Upper lobe of left lung (tissue), 6 donors: ENCODE data around the gene TNS3. TPM values are rescaled to one million over a fixed set of nuclear protein-coding genes. Genes with fewer than 3 reads are reported as not detected.
A peak's percentile ranks its signal among the peaks of the same experiment; 100 is the strongest.

Experiments
- ATAC-seq, 2 donors: fragments of 200-7000 bp; cut with Tn5 transposase; one replicate each; pipeline ENCODE4 v1.9.1; 2022; ENCODE audit warnings: mild to moderate bottlenecking in 2 of 2, moderate library complexity in 2 of 2; ENCODE audit not compliant: low FRiP score in 2 of 2
- DNase-seq, 2 donors: peaks; one replicate each; pipeline ENCODE4 v3.0.0-alpha.2; 2019 to 2020
- H3K27ac ChIP-seq, 4 donors: fragments of 200-600 bp; sonication (generic); one replicate each; pipeline ENCODE4 v1.5.1; 2016 to 2019
- H3K27me3 ChIP-seq, 4 donors: fragments of 200-600 bp; sonication (generic); one replicate each; pipeline ENCODE4 v1.5.1; 2017 to 2019
- H3K36me3 ChIP-seq, 4 donors: fragments of 200-600 bp; sonication (generic); one replicate each; pipeline ENCODE4 v1.5.1; 2016 to 2019
- H3K4me1 ChIP-seq, 4 donors: fragments of 200-600 bp; sonication (generic); one replicate each; pipeline ENCODE4 v1.5.1; 2018 to 2019
- H3K4me3 ChIP-seq, 4 donors: fragments of 200-600 bp; sonication (generic); one replicate each; pipeline ENCODE4 v1.5.1; 2017 to 2019; ENCODE audit warnings: mild to moderate bottlenecking in 2 of 4, moderate library complexity in 1 of 4
- H3K9me3 ChIP-seq, 4 donors: fragments of 200-600 bp; sonication (generic); one replicate each; pipeline ENCODE4 v1.5.1; 2018 to 2019
- CTCF ChIP-seq, 6 experiments: fragments of 450-650 bp in 4 of 6; fragments of 200-600 bp in 2 of 6; sonication (generic) in 2 of 6; IDR thresholded peaks; one replicate each; pipeline ENCODE4 v1.5.1; 2016 to 2019; ENCODE audit warnings: antibody characterized with exemption in 6 of 6
- EP300 ChIP-seq, 4 donors: sonication (generic); formaldehyde crosslinking; IDR thresholded peaks; one replicate each; pipeline ENCODE4 v1.5.1; 2017; ENCODE audit warnings: antibody characterized with exemption in 4 of 4, control low read depth in 2 of 4
- POLR2A ChIP-seq, 4 donors: fragments of 450-650 bp; IDR thresholded peaks; one replicate each; pipeline ENCODE4 v1.5.1; 2016 to 2017; ENCODE audit warnings: antibody characterized with exemption in 4 of 4, mild to moderate bottlenecking in 2 of 4
- POLR2AphosphoS5 ChIP-seq, 2 donors: sonication (generic); formaldehyde crosslinking; IDR thresholded peaks; one replicate each; pipeline ENCODE4 v1.5.1; 2017; ENCODE audit warnings: antibody characterized with exemption in 2 of 2
- WGBS, 2 donors: methylation state at CpG; one replicate each; pipeline ENCODE4 v1.1.5; 2017 to 2018; 5-methylcytosine and 5-hydroxymethylcytosine counted together
- total RNA-seq, 6 donors: library from RNA; depleted of rRNA in 4 of 6; stranded (reverse); fragments of >200 nt in 4 of 6; gene quantifications; one replicate each; pipeline versions ENCODE4 v1.1.0 to v1.2.1, GENCODE V29; 2016 to 2021
- donor health status: DM: no; HTN: no; CAD: no; lungs with moderate emphysema.
- donor health status: DM: no; HTN: yes; CAD: no; lungs with severe emphysema.

Gene TNS3
- total RNA-seq, 6 donors from 2014 or later, result 90.6 to 266 (median 143) TPM

DNA sequence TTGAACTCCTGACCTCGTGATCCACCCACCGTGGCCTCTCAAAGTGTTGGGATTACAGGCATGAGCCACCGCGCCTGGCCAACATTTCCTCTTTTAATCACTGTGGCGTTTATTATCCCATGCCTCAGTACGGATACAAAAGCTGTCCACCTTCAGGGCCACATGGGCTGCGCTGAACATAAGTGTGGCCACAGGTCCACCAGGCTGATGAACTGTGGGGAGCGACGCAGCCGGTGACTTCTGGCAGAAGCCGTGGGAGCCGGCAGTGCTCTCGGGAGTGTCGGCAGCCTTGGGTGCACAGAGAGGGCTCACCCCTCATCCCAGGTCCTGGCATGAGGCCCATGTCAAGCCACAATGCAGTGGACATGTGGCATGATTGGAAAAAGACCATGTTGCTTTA, 223.6 kb downstream of the TNS3 start:
- 93% methylated on average over 14 of the region's 14 CpGs for WGBS, 2 donors
- Histone ChIP-seq H3K9me3 (no peaks in the 10 kb centered on the region), H3K36me3 (no peaks in the 10 kb centered on the region), H3K27me3 (no peaks in the 10 kb centered on the region), H3K4me1 (peaks cover 0 to 16% (median 1%) of the 10 kb centered on the region in 4 donors), H3K27ac (no peak overlapping the region), H3K4me3 (no peak overlapping the region)
- TF ChIP-seq CTCF (IDR thresholded peaks at IDR 0.05), result no peak
- TF ChIP-seq EP300 (IDR thresholded peaks at IDR 0.05), result no peak
- no peak for TF ChIP-seq POLR2AphosphoS5 (IDR thresholded peaks at IDR 0.05)
- TF ChIP-seq POLR2A (IDR thresholded peaks at IDR 0.05), result no peak
- ATAC-seq (no peak), DNase-seq (peak; percentile 17 to 52)

DNA sequence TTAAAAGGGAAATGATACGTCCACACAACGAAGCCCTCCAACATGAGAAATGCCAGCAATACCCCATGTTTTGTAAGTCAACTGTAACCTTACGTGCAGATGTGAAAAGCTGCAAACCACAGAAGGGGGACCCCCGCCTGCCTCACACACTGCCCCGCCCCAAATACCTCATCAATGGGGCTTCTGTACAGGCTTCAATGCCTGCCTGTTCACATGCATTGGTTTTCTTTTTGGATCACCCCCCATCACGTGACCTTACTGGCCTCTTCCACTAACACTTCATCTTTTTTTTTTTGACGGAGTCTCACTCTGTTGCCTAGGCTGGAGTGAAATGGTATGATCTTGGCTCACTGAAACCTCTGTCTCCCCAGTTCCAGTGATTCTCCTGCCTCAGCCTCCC, 224.0 kb downstream of the TNS3 start:
- TF ChIP-seq POLR2AphosphoS5 (IDR thresholded peaks at IDR 0.05) (no peak), POLR2A (IDR thresholded peaks at IDR 0.05) (no peak), CTCF (IDR thresholded peaks at IDR 0.05) (no peak), EP300 (IDR thresholded peaks at IDR 0.05) (no peak)
- no peak overlapping the region for H3K4me3 ChIP-seq
- H3K36me3 ChIP-seq, result no peaks in the 10 kb centered on the region
- WGBS, 2 donors, result 88 to 91% methylated on average over 7 of the region's 7 CpGs
- H3K9me3 ChIP-seq, result no peaks in the 10 kb centered on the region
- no peaks in the 10 kb centered on the region for H3K27me3 ChIP-seq
- no peak overlapping the region for H3K27ac ChIP-seq
- DNase-seq (peak in 1 of 2 donors; percentile 12), ATAC-seq (no peak)
- peaks cover 0 to 16% (median 1%) of the 10 kb centered on the region in 4 donors for H3K4me1 ChIP-seq

DNA sequence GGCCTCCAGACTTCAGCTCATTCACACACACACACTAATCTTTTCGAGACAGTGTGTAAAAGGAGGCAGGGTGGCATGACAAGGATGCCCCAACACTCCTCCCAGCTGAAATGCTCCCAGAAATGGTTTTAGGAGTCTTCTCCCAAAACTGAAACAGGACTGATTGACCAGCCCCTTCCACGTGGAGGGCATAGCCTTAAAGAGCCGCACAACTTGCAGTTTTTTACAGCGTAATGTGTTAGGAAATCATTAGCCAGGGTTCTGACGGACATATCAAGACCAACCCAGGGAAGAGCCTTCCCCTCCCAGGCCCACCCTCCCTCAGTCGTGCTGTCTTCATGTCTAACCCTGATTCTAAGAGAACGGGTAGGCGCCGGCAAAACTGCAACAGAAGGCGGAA, 224.6 kb downstream of the TNS3 start:
- Histone ChIP-seq H3K27me3 (no peaks in the 10 kb centered on the region), H3K27ac (no peak overlapping the region), H3K4me1 (peaks cover 0 to 16% (median 1%) of the 10 kb centered on the region in 4 donors), H3K9me3 (no peaks in the 10 kb centered on the region), H3K4me3 (no peak overlapping the region), H3K36me3 (no peaks in the 10 kb centered on the region)
- 85 to 88% methylated on average over 10 of the region's 10 CpGs for whole genome bisulfite sequencing, 2 donors
- no peak for ATAC-seq
- no peak for TF ChIP-seq POLR2AphosphoS5 (IDR thresholded peaks at IDR 0.05)
- no peak for TF ChIP-seq CTCF (IDR thresholded peaks at IDR 0.05)
- TF ChIP-seq EP300 (IDR thresholded peaks at IDR 0.05), result no peak
- no peak for TF ChIP-seq POLR2A (IDR thresholded peaks at IDR 0.05)
- DNase-seq, result no peak

GRCh38 chr7:47356261-47356660, 225.7 kb downstream of the TNS3 start:
- peaks cover 0 to 3% (median 0%) of the 10 kb centered on the region in 4 donors for H3K36me3 ChIP-seq
- peaks cover 0 to 9% (median under 1%) of the 10 kb centered on the region in 4 donors for H3K4me1 ChIP-seq
- DNase-seq (no peak), ATAC-seq (no peak)
- TF ChIP-seq POLR2A (IDR thresholded peaks at IDR 0.05) (no peak), CTCF (IDR thresholded peaks at IDR 0.05) (no peak), EP300 (IDR thresholded peaks at IDR 0.05) (no peak), POLR2AphosphoS5 (IDR thresholded peaks at IDR 0.05) (no peak)
- WGBS, 2 donors, result 88 to 95% methylated on average over 5 of the region's 5 CpGs
- no peaks in the 10 kb centered on the region for H3K9me3 ChIP-seq
- H3K4me3 ChIP-seq, result no peak overlapping the region
- H3K27me3 ChIP-seq, result no peaks in the 10 kb centered on the region
- H3K27ac ChIP-seq, result no peak overlapping the region

DNA sequence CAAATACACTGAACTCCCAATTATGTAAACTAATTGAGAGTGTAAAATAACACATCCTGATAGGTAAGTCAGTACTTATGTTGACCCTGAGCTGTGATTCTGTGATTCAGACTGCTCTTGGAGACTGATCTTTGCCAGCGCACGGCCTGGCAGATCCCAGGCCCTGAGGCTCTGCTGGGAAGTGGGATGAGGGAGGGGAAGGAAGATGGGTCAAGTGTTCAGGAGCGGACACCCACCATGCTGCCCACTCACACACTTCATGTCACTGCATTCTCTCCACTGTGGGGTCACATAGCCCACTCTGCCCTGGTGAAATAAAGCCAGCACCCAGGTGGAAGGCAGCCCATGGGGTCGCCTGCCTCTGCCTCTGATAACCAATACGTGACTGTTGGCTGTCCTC, 226.2 kb downstream of the TNS3 start:
- WGBS, 2 donors, result 77 to 80% methylated on average over 5 of the region's 5 CpGs
- peaks cover 0 to 4% (median 0%) of the 10 kb centered on the region in 4 donors for H3K36me3 ChIP-seq
- TF ChIP-seq EP300 (IDR thresholded peaks at IDR 0.05), result no peak
- no peak for TF ChIP-seq POLR2AphosphoS5 (IDR thresholded peaks at IDR 0.05)
- TF ChIP-seq POLR2A (IDR thresholded peaks at IDR 0.05), result no peak
- TF ChIP-seq CTCF (IDR thresholded peaks at IDR 0.05), result no peak
- peak; percentile 7 to 11 for DNase-seq
- no peak overlapping the region for H3K4me3 ChIP-seq
- no peaks in the 10 kb centered on the region for H3K27me3 ChIP-seq
- H3K4me1 ChIP-seq, result peaks cover 0 to 8% (median 0%) of the 10 kb centered on the region in 4 donors
- no peak overlapping the region for H3K27ac ChIP-seq
- no peak for ATAC-seq
- H3K9me3 ChIP-seq, result no peaks in the 10 kb centered on the region
